ENCODE results near the gene CATSPER2.
"Not testable (repeated sequence)": the region's sequence is repeated elsewhere in the genome, so short reads cannot be mapped to it uniquely, and the experiment has no call there.

The CATSPER2 gene

DNA sequence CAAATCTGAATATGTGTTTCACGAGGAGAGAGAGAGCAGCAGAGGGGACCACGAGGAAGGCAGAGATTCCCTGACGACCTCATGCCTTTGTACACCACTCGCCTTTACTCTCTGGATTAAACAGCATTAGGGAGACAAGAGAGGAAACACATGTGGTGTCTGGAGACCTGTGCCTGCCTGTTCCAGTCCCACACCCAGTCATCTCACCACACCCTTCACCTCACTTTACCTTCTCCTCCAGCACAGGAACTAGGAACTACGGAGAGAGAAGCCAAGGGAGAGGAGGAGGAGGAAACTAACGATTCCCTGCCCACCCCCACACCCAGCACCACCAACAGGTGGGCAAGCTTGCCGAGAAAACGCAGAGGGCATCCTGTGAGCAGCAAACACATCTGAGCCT, 55.8 kb downstream of the CATSPER2 start:
- DNase-seq: not testable (repeated sequence)

- DNase-seq: not testable (repeated sequence)
Observed at GRCh38 chr15:43589778-43590466, 58.7 kb downstream of the CATSPER2 start, which contains the start of gene PPIP5K1. Gene PPIP5K1 (minus strand): TSS chr15:43590208. CDS start chr15:43584504, 5,704 bp downstream.

Measured in NCI-H510A treated with DMSO at 0.1 percent for 48 hours (cell line).